A673 (cell line): Measurements from ENCODE around the gene NXNL1. TPM values are rescaled to one million over a fixed set of nuclear protein-coding genes. Genes with fewer than 3 reads are reported as not detected.

ENCODE experiments used
- BruUV-seq: library from RNA; stranded (reverse); fragments of 400-500 nt; replicated peaks from 2 replicates; lab custom pipeline; 2021; lab: Mats Ljungman, UMichigan
- CTCF ChIA-PET: fragments of 300-600 bp; sonication (Branson Sonifier 250); formaldehyde crosslinking; loops from one replicate; lab custom pipeline; 2022; ENCODE audit warnings: antibody characterized with exemption; lab: Charles Lee
- POLR2A ChIA-PET: fragments of 300-600 bp; sonication (Branson Sonifier 250); formaldehyde crosslinking; loops from one replicate; lab custom pipeline; 2022; ENCODE audit warnings: antibody characterized with exemption; ENCODE audit not compliant: low non-redundant PET; lab: Charles Lee
- DNase-seq: peaks from one replicate; pipeline ENCODE4 v3.0.0-alpha.2; 2015; ENCODE audit warnings: low spot score
- H3K27ac ChIP-seq: fragments of 200-600 bp; sonication (generic); 2 replicates; pipeline ENCODE4 v1.5.1; 2016; ENCODE audit warnings: mixed run types, low read depth, mild to moderate bottlenecking, mixed read lengths, antibody characterized with exemption, low read length; ENCODE audit not compliant: poor library complexity, severe bottlenecking
- H3K27me3 ChIP-seq: fragments of 200-600 bp; sonication (generic); replicated peaks from 2 replicates; pipeline ENCODE4 v1.6.1; 2017; ENCODE audit warnings: mixed run types, low read depth, mild to moderate bottlenecking, mixed read lengths, antibody characterized with exemption, low read length; ENCODE audit not compliant: insufficient read depth, poor library complexity
- H3K36me3 ChIP-seq: fragments of 200-600 bp; sonication (generic); 2 replicates; pipeline ENCODE4 v1.6.1; 2016; ENCODE audit warnings: mixed run types, mild to moderate bottlenecking, mixed read lengths, antibody characterized with exemption, low read length; ENCODE audit not compliant: insufficient read depth, poor library complexity, severe bottlenecking
- H3K4me1 ChIP-seq: fragments of 200-600 bp; sonication (generic); 2 replicates; pipeline ENCODE4 v1.6.1; 2017; ENCODE audit warnings: mixed run types, mild to moderate bottlenecking, mixed read lengths, antibody characterized with exemption, low read length; ENCODE audit not compliant: insufficient read depth, poor library complexity, severe bottlenecking
- H3K4me3 ChIP-seq: fragments of 200-600 bp; sonication (generic); 2 replicates; pipeline ENCODE4 v1.5.1; 2016; ENCODE audit warnings: low read depth, mixed run types, mild to moderate bottlenecking, mixed read lengths, low read length; ENCODE audit not compliant: poor library complexity, severe bottlenecking
- H3K9me3 ChIP-seq: fragments of 200-600 bp; sonication (generic); 2 replicates; pipeline ENCODE4 v1.6.1; 2016; ENCODE audit warnings: mixed run types, low read depth, mild to moderate bottlenecking, mixed read lengths, antibody characterized with exemption, low read length; ENCODE audit not compliant: poor library complexity, severe bottlenecking
- CTCF ChIP-seq: fragments of 300-800, 200-600 bp; sonication (generic); conservative IDR thresholded peaks from 2 replicates; pipeline ENCODE4 v1.5.1; 2017; ENCODE audit warnings: low read depth, mild to moderate bottlenecking, antibody characterized with exemption, low read length, moderate library complexity, mixed read lengths
- EZH2 ChIP-seq: fragments of 200-600 bp; sonication (generic); IDR thresholded peaks from 2 replicates; pipeline ENCODE4 v1.6.1; 2017; ENCODE audit warnings: borderline replicate concordance, low read depth, mild to moderate bottlenecking, mixed read lengths, antibody characterized with exemption, low read length; ENCODE audit not compliant: poor library complexity, severe bottlenecking
- intact Hi-C: fragments of 100-400 bp; cut with micrococcal nuclease; formaldehyde crosslinking; loops from one replicate; pipeline ENCODE4 v1.10.0; 2022; ENCODE audit not compliant: unreplicated experiment
- total RNA-seq: library from RNA; stranded (reverse); gene quantifications from 2 replicates; pipeline ENCODE4 v1.2.3, GENCODE V29; 2021

Gene NXNL1
- total RNA-seq, 1 experiment from 2014 or later = not detected

- no peak for DNase-seq
- no TSS peak for BruUV-seq
- Histone ChIP-seq H3K4me1 (peaks cover 8% of the 10 kb centered on the region), H3K36me3 (no peaks in the 10 kb centered on the region), H3K27me3 (no peaks in the 10 kb centered on the region), H3K9me3 (no peaks in the 10 kb centered on the region), H3K27ac (no peak overlapping the region), H3K4me3 (no peak overlapping the region)
- TF ChIP-seq EZH2 (no peak), CTCF (no peak)
- ChIA-PET CTCF (interaction anchor here (0.8 kb wide), 1 partner anchor 13 kb away, joined by 3 read pairs; no protein-coding TSS in a partner anchor), POLR2A (interaction anchor here (0.6 kb wide), 1 partner anchor 27 kb away, joined by 4 read pairs; no protein-coding TSS in a partner anchor)
- intact Hi-C loops = loop anchor here (2.0 to 5.0 kb wide), 2 partner anchors 73 to 120 kb away; partner anchors contain the start of gene CCDC194
Measured at GRCh38 chr19:17467471-17468301, 7.0 kb upstream of the NXNL1 start.

GRCh38 chr19:17466487-17466850 lies 5.7 kb upstream of the NXNL1 start:
- intact Hi-C loops = loop anchor here (2.0 to 5.0 kb wide), 2 partner anchors 72 to 119 kb away; partner anchors contain the start of gene CCDC194
- H3K4me1 ChIP-seq = peaks cover 8% of the 10 kb centered on the region
- DNase-seq = no peak
- no peaks in the 10 kb centered on the region for H3K36me3 ChIP-seq
- POLR2A ChIA-PET = interaction anchor here (0.6 kb wide), 1 partner anchor 281 kb away, joined by 3 read pairs; no protein-coding TSS in a partner anchor
- CTCF ChIA-PET = interaction anchor here (0.6 to 2.1 kb wide), 3 partner anchors 12 to 73 kb away, joined by 3 to 5 read pairs (median 4); partner anchors contain the start of gene CCDC194
- no TSS peak for BruUV-seq
- H3K9me3 ChIP-seq = no peaks in the 10 kb centered on the region
- no peak overlapping the region for H3K27ac ChIP-seq
- H3K4me3 ChIP-seq = no peak overlapping the region
- TF ChIP-seq CTCF = no peak
- TF ChIP-seq EZH2 = no peak
- no peaks in the 10 kb centered on the region for H3K27me3 ChIP-seq

- H3K9me3 ChIP-seq = no peaks in the 10 kb centered on the region
- ChIA-PET POLR2A (no interaction called here), CTCF (interaction anchor here (0.6 kb wide), 1 partner anchor 17 kb away, joined by 6 read pairs; no protein-coding TSS in a partner anchor)
- H3K36me3 ChIP-seq = no peaks in the 10 kb centered on the region
- H3K27ac ChIP-seq = no peak overlapping the region
- intact Hi-C loops = no loop called here
- no peak overlapping the region for H3K4me3 ChIP-seq
- no peak for DNase-seq
- H3K27me3 ChIP-seq = peaks cover 27% of the 10 kb centered on the region
- BruUV-seq = no TSS peak
- TF ChIP-seq CTCF = no peak
- no peaks in the 10 kb centered on the region for H3K4me1 ChIP-seq
Measured at GRCh38 chr19:17458970-17459369, 1.8 kb downstream of the NXNL1 start.
